Measurements from ENCODE around the gene YIF1B. TPM values are rescaled to one million over a fixed set of nuclear protein-coding genes. Genes with fewer than 3 reads are reported as not detected.

Gene YIF1B
- total and polyA plus RNA-seq, 9 of the 15 experiments (the other 6 are each of a cell fraction or from before 2014, with no cell fraction given): 8.5 to 586 (median 323) TPM

DNA sequence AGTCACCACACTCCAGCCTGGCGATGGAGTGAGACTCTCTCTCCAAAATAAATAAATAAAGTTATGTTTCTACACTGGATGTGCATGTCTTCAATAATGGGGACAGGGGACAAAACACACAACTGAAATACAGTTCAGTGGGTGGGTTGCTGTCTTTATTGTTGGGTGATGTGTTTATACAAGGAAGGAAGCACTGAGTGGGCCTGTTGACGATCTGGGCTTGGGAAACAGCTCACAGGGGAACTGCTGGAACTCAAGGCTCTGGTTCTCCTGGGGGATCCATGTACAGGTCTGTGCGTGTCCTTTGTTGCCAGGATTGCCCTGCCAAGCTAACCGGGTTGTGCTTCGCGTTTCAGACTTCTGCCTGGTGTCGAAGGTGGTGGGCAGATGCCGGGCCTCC, 32.5 kb downstream of the YIF1B start (continued):
- TF ChIP-seq ETS2 (tag; IDR thresholded peaks at IDR 0.05; ENCODE audit: borderline replicate concordance, poor library complexity, severe bottlenecking): no peak

DNA sequence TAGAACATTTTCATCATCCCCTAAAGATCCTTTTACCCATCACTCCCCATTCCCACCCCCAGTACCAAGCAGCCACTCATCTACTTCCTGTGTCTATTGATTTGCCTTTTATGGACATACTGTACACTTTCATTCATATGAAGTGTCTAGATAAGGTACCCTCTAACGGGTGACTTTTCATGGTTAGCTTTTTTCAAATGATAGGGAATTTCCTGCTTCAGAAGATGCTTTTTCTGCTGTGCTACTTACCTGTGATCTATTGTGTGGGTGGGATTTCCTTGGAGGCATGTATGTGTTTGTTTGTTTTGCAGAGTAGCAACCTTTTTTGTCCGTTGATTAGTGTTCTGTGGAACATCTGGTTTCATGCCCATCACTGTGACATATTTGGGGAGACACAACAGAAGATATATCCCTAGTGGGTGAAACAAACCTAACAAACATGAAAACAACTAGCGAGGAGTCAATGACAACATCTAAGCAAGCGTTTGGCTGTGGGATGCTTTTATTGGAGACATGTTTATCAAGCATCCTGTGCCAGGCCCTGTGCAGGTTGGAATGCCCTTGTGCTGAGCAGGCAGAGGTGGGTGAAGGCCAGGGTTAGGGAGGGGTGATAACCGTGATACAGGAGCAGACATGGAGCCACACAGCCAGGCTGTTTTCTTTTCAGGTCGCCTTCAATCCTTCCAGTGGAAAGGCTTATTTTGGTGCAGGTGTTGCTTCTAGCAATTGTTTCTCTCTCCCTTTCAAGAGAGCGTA, 33.8 kb downstream of the YIF1B start:
- Histone ChIP-seq H3K27ac (ENCODE audit: extremely low read depth, low read depth, low read length) (no peak overlapping the region), H3K9me1 (ENCODE audit: control insufficient read depth, insufficient read depth, low read length) (no peaks in the 10 kb centered on the region), H2AFZ (ENCODE audit: low read depth, low read length) (peak overlapping the region; percentile 60), H3K36me3 (ENCODE audit: control insufficient read depth, insufficient read depth, low read length) (no peaks in the 10 kb centered on the region), H3K9me3 (replicated peaks; ENCODE audit: control insufficient read depth, insufficient read depth, low read depth, low read length) (no peaks in the 10 kb centered on the region), H3K27me3 (ENCODE audit: control insufficient read depth in 2 of 2, insufficient read depth in 2 of 2, low read length in 2 of 2) (no peaks in the 10 kb centered on the region), H3K9ac (ENCODE audit: insufficient read depth in 1 of 2, low read depth in 2 of 2, low read length in 2 of 2) (no peak overlapping the region), H3K79me2 (ENCODE audit: control insufficient read depth, insufficient read depth, low read length) (no peaks in the 10 kb centered on the region), H4K20me1 (replicated peaks; ENCODE audit: control insufficient read depth, insufficient read depth, low read length) (no peaks in the 10 kb centered on the region), H3K4me1 (replicated peaks in 1 of 2; ENCODE audit: control insufficient read depth in 2 of 2, insufficient read depth in 2 of 2, low read length in 2 of 2) (peaks cover 7 to 10% of the 10 kb centered on the region in 2 experiments; a peak in 3 of 5 replicates), H3K4me3 (no peak overlapping the region), H3K4me2 (ENCODE audit: insufficient read depth, low read length) (no peak overlapping the region)
- FAIRE-seq (no peak), DNase-seq (ENCODE audit: extremely low read depth in 1 of 4, low spot score in 3 of 4) (peak in 1 of 4 experiments; percentile 23), ATAC-seq (0 out of 3 replicates have a peak, but pooled peaks have one; percentile 37)
- in situ Hi-C loops (cut with MboI): no loop called here
- ChIA-PET POLR2A (interaction anchor here (0.8 to 1.8 kb wide), 7 partner anchors 9 to 128 kb away, joined by 3 to 5 read pairs (median 3); partner anchors contain the start of gene C19orf33), CTCF (ENCODE audit: low intra/inter-chr PET ratio) (no interaction called here)
- BruUV-seq (replicated peaks): no TSS peak
- TF ChIP-seq, protein P1, sequence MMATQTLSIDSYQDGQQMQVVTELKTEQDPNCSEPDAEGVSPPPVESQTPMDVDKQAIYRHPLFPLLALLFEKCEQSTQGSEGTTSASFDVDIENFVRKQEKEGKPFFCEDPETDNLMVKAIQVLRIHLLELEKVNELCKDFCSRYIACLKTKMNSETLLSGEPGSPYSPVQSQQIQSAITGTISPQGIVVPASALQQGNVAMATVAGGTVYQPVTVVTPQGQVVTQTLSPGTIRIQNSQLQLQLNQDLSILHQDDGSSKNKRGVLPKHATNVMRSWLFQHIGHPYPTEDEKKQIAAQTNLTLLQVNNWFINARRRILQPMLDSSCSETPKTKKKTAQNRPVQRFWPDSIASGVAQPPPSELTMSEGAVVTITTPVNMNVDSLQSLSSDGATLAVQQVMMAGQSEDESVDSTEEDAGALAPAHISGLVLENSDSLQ (IDR thresholded peaks at IDR 0.05): peak; percentile 28; the same call in 1 of the 2 replicates
- TF ChIP-seq SRSF1 (IDR thresholded peaks at IDR 0.05; ENCODE audit: low read depth, low read length): no peak
- peak; percentile 70 to 97 for TF ChIP-seq SRF (CRISPR knock-in tag; IDR thresholded peaks at IDR 0.05)
- peak; percentile 11; the same call in 1 of the 2 replicates for TF ChIP-seq FOXM1 (IDR thresholded peaks at IDR 0.05; ENCODE audit: low read depth)
- TF ChIP-seq FOXM1 (CRISPR knock-in tag; IDR thresholded peaks at IDR 0.05; ENCODE audit: low read depth): no peak
- no peak for TF ChIP-seq KDM2B (CRISPR knock-in tag; IDR thresholded peaks at IDR 0.05)
- intact Hi-C loops (cut with micrococcal nuclease): no loop called here
- 38% methylated on average over 7 of the region's 7 CpGs for WGBS (ENCODE audit: insufficient coverage, low coverage, missing lambda C conversion rate)

All from K562 (cell line).